Sigmoid colon (tissue), 4 donors: ENCODE results near the gene LRRC36.

Experiments
- CTCF ChIP-seq, 4 experiments: fragments of 450-650 bp in 3 of 4; fragments of 200-600 bp in 1 of 4; IDR thresholded peaks; one replicate each; pipeline ENCODE4 v1.5.1; 2016 to 2019; ENCODE audit warnings: antibody characterized with exemption in 4 of 4, mild to moderate bottlenecking in 3 of 4, moderate library complexity in 2 of 4
- POLR2A ChIP-seq, 2 donors: fragments of 450-650 bp; IDR thresholded peaks; one replicate each; pipeline ENCODE4 v1.6.1; 2016; ENCODE audit warnings: antibody characterized with exemption in 2 of 2, mild to moderate bottlenecking in 2 of 2, moderate library complexity in 2 of 2
- POLR2AphosphoS5 ChIP-seq, 4 donors: sonication (generic); formaldehyde crosslinking; IDR thresholded peaks; one replicate each; pipeline ENCODE4 v1.6.1; 2017; ENCODE audit warnings: antibody characterized with exemption in 4 of 4

- TF ChIP-seq POLR2A (IDR thresholded peaks at IDR 0.05) (no peak), CTCF (IDR thresholded peaks at IDR 0.05) (peak; percentile 76 to 88 (median 78)), POLR2AphosphoS5 (IDR thresholded peaks at IDR 0.05) (no peak)
Observed at GRCh38 chr16:67428146-67428731, 101.6 kb downstream of the LRRC36 start.
